Heart left ventricle (tissue), 16 donors: ENCODE results near the gene SEMA3F. TPM values are rescaled to one million over a fixed set of nuclear protein-coding genes. Genes with fewer than 3 reads are reported as not detected.
"Not testable (repeated sequence)": the region's sequence is repeated elsewhere in the genome, so short reads cannot be mapped to it uniquely, and the experiment has no call there.

Source experiments
- ATAC-seq, 4 donors: fragments of 200-7000 bp; cut with Tn5 transposase; one replicate each; pipeline ENCODE4 v1.9.1; 2020 to 2022; ENCODE audit warnings: moderate library complexity in 4 of 4, mild to moderate bottlenecking in 3 of 4, moderate number of reproducible peaks in 1 of 4
- DNase-seq, 5 donors: peaks; one replicate each; pipeline ENCODE4 v3.0.0-alpha.2; 2020
- H3K27ac ChIP-seq, 12 donors: fragments of 200-600 bp; sonication (generic) in 4 of 12; one replicate each; pipeline versions ENCODE4 v1.5.0 to v1.8.0; 2016 to 2022; ENCODE audit warnings: mild to moderate bottlenecking in 2 of 12
- H3K27me3 ChIP-seq, 9 donors: fragments of 200-600 bp; sonication (generic) in 2 of 9; one replicate each; pipeline versions ENCODE4 v1.5.1 to v1.8.0; 2016 to 2022; ENCODE audit warnings: mild to moderate bottlenecking in 3 of 9
- H3K36me3 ChIP-seq, 9 donors: fragments of 200-600 bp; sonication (generic) in 2 of 9; one replicate each; pipeline versions ENCODE4 v1.5.0 to v1.8.0; 2018 to 2022; ENCODE audit warnings: mild to moderate bottlenecking in 2 of 9
- H3K4me1 ChIP-seq, 12 donors: fragments of 200-600 bp; sonication (generic) in 4 of 12; one replicate each; pipeline versions ENCODE4 v1.5.0 to v1.8.0; 2016 to 2022; ENCODE audit warnings: mild to moderate bottlenecking in 3 of 12
- H3K4me3 ChIP-seq, 12 donors: fragments of 200-600 bp; sonication (generic) in 4 of 12; one replicate each; pipeline versions ENCODE4 v1.5.0 to v1.8.0; 2017 to 2022; ENCODE audit warnings: mild to moderate bottlenecking in 9 of 12, moderate library complexity in 4 of 12
- H3K9me3 ChIP-seq, 12 donors: fragments of 200-600 bp; sonication (generic) in 4 of 12; one replicate each; pipeline versions ENCODE4 v1.5.0 to v1.8.0; 2016 to 2022; ENCODE audit warnings: mild to moderate bottlenecking in 1 of 12
- POLR2A ChIP-seq, 2 donors: fragments of 450-650 bp; IDR thresholded peaks; one replicate each; pipeline ENCODE4 v1.6.1; 2017; ENCODE audit warnings: antibody characterized with exemption in 2 of 2, mild to moderate bottlenecking in 2 of 2, moderate library complexity in 2 of 2
- WGBS, 4 donors: extraction: QIAGEN DNeasy Blood & Tissue Kit in 2 of 4; methylation state at CpG; one replicate each; pipeline versions ENCODE4 v1.1.5 to v1.1.7; 2013 to 2018; 5-methylcytosine and 5-hydroxymethylcytosine counted together
- intact Hi-C, 10 donors: fragments of 100-400 bp; cut with DNase I; formaldehyde crosslinking; loops; one replicate each; pipeline versions ENCODE4 v1.11.1 to v1.14.2; 2022
- polyA plus RNA-seq, 2 donors: library from polyadenylated mRNA; stranded (reverse); fragments of 200-250 nt; gene quantifications; one replicate each; pipeline ENCODE4 v1.2.3, GENCODE V29; 2013
- total RNA-seq, 9 donors: library from RNA; depleted of rRNA in 2 of 9; stranded (reverse); fragments of >200 nt in 2 of 9; fragmentation: NEBNext Ultra II Directional in 3 of 9; extraction: Animal tissue kit (Norgen Biotek cat#: 25700) in 3 of 9; gene quantifications; one replicate each; pipeline versions ENCODE4 v1.1.0 to v1.2.4, GENCODE V29; 2016 to 2023
- TF ChIP-seq, protein P1 (sequence below), 12 donors: fragments of 200-600 bp; sonication (generic) in 4 of 12; IDR thresholded peaks; one replicate each; pipeline versions ENCODE4 v1.5.0 to v1.8.0; 2018 to 2022; ENCODE audit warnings: antibody characterized with exemption in 12 of 12, mild to moderate bottlenecking in 5 of 12
- donor health status: ischemic (EF 13 %, LVEDD 7.1; RV severe dilation, severe dysfunction).
- donor health status: healthy with polysubstance abuse.
- donor health status: DM: no; HTN: yes; CAD: no.
- donor health status: DM: no; HTN: no; CAD: no.
- donor health status: ischemic (EF 25% LVEDD 6.9; RV normal size, moderate dysfunction).
- donor health status: ischemic (EF 25% LVEDD 5.7; RV mildly dilated, moderate dysfunction).
- donor health status: healthy.
- donor health status: DM: yes; HTN: yes; CAD: no.
- donor health status: ischemic (EF 35%, LVEDD 5.7; RV mildly dilated, moderate dysfunction).
- donor health status: nonischemic (EF 11% LVEDD 7.7; RV severe dilation, severe dysfunction).
- donor health status: DM: yes; HTN: yes; CAD: no.
- donor health status: PGD.
- donor health status: ischemic (EF 29% LVEDD 5.4; RV normal size, mild dysfunction).
- donor health status: nonischemic (EF 23%, LVEDD 6.1; RV moderate dilation, normal function).

The SEMA3F gene
- total and polyA plus RNA-seq, 11 donors = 6.1 to 94.1 (median 11.3) TPM

DNA sequence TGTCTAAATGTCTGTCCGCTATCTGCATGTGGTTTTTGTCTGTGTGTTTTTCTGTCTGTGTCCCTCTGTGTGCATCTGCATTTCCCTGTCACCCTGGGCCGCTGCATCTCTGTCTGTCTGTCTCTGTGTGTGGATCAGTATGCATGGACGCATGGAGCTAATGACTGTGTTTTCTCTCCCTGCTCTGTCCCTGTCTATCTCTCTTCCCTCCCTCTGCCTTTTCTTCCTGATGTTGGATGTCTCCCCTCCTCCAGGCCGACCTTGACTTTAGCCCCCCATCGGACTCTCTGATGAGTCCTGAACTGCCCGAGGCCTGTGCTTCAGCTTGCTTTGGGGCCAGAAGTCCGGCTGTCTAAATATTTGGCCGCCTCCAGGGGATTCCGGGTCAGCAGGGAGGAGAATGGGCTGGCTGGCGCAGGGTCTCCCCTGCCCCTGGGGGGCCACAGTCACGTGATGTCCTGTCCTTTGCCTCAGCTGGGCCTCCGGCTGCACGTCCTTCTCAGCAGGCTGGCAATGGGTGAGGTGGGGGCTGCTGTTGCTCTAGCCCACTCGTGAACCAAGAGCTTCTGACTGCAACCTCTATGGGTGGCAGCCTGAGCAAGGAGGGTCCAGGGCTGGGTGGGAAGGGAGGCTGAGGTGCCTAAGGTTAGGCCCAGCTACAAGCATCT lies 53.7 kb downstream of the SEMA3F start:
- Histone ChIP-seq H3K36me3 (no peaks in the 10 kb centered on the region), H3K4me1 (peaks cover 0 to 28% (median 12%) of the 10 kb centered on the region in 12 donors), H3K27me3 (peaks cover 0 to 32% (median 13%) of the 10 kb centered on the region in 9 donors), H3K27ac (no peak overlapping the region), H3K4me3 (no peak overlapping the region), H3K9me3 (no peaks in the 10 kb centered on the region)
- no peak for ATAC-seq
- TF ChIP-seq, protein P1, sequence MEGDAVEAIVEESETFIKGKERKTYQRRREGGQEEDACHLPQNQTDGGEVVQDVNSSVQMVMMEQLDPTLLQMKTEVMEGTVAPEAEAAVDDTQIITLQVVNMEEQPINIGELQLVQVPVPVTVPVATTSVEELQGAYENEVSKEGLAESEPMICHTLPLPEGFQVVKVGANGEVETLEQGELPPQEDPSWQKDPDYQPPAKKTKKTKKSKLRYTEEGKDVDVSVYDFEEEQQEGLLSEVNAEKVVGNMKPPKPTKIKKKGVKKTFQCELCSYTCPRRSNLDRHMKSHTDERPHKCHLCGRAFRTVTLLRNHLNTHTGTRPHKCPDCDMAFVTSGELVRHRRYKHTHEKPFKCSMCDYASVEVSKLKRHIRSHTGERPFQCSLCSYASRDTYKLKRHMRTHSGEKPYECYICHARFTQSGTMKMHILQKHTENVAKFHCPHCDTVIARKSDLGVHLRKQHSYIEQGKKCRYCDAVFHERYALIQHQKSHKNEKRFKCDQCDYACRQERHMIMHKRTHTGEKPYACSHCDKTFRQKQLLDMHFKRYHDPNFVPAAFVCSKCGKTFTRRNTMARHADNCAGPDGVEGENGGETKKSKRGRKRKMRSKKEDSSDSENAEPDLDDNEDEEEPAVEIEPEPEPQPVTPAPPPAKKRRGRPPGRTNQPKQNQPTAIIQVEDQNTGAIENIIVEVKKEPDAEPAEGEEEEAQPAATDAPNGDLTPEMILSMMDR (IDR thresholded peaks at IDR 0.05) = no peak
- intact Hi-C loops = no loop called here
- 66 to 77% (median 73%) methylated on average over 14 of the region's 14 CpGs for WGBS, 4 donors
- DNase-seq = peak in 2 of 5 donors; percentile 57 to 67

DNA sequence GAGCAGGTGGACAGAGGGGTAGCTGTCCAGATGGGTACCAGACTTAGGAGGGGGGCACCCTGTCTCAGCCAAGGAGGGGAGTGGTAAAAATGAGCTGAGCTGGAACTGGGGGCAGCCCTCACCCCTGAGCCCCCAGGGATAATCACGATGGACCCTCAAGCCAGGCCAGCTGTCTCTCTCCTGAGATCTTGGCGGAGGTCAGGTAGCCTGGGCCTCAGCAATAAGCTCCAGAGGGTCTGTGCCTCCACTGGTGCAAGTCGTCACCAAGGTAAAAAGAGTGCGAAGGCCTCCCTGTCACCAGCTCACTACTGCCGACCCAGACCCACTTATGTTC lies 55.0 kb downstream of the SEMA3F start:
- H3K4me1 ChIP-seq = peaks cover 0 to 16% (median 7%) of the 10 kb centered on the region in 12 donors
- ATAC-seq = no peak

DNA sequence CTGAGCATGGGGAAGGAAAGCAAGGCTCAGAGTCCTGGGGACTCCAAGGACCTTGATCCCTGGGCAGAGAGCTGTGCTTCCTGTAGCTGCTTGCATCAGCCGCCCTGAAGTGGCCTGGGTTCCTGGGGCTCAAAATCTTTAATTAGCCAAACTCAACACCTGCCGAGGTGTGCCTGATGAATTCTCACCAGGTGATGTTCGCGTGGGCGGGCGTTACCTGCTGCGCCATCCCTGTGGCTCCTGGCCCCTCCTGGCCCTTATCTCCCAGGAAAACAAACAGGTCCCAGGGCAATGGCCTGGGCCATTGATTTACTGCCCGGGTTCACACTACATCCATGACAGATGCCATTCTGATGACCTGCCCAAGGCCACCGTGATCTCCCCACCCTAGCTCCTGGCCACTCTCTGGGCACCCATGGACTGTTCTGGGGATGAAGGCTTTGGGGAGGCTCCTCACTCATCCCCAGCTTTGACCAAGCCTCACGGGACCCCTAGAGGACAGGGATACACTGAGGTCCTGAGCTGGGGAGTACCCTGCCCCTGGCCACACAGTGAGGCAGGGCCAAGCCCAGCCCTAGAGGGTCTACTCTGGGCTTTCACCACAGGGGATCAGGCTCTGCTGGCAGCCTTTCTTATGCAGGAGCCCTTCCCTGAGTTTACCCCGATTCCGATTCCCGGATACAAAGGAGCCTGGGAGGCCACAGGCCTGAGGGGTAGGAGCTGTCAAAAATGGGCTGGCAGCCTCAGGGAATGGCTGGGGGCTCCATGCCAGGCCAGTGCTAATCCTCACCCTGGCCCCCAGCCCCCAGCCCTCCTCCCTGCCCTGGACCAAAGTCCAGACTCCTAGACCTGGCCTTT lies 55.6 kb downstream of the SEMA3F start:
- ATAC-seq (no peak), DNase-seq (no peak)
- H3K4me3 ChIP-seq = no peak overlapping the region
- H3K4me1 ChIP-seq = peaks cover 0 to 10% (median 2%) of the 10 kb centered on the region in 12 donors
- peaks cover 0 to 13% (median 0%) of the 10 kb centered on the region in 9 donors for H3K27me3 ChIP-seq
- intact Hi-C loops = no loop called here
- TF ChIP-seq, protein P1 (IDR thresholded peaks at IDR 0.05) = no peak
- no peak for TF ChIP-seq POLR2A (IDR thresholded peaks at IDR 0.05)
- no peak overlapping the region for H3K27ac ChIP-seq
- WGBS, 4 donors = 89 to 98% (median 92%) methylated on average over 7 to 13 of the region's 13 CpGs
- H3K9me3 ChIP-seq = no peaks in the 10 kb centered on the region
- H3K36me3 ChIP-seq = no peaks in the 10 kb centered on the region

More for the DNA sequence above, 55.0 kb downstream of the SEMA3F start:
- Histone ChIP-seq H3K9me3 (no peaks in the 10 kb centered on the region), H3K36me3 (no peaks in the 10 kb centered on the region), H3K27ac (no peak overlapping the region), H3K27me3 (peaks cover 0 to 19% (median 6%) of the 10 kb centered on the region in 9 donors), H3K4me3 (no peak overlapping the region)
- WGBS, 4 donors = 86 to 91% (median 89%) methylated on average over 5 of the region's 5 CpGs
- DNase-seq = no peak
- no peak for TF ChIP-seq POLR2A (IDR thresholded peaks at IDR 0.05)
- TF ChIP-seq, protein P1 (IDR thresholded peaks at IDR 0.05) = no peak
- intact Hi-C loops = no loop called here

DNA sequence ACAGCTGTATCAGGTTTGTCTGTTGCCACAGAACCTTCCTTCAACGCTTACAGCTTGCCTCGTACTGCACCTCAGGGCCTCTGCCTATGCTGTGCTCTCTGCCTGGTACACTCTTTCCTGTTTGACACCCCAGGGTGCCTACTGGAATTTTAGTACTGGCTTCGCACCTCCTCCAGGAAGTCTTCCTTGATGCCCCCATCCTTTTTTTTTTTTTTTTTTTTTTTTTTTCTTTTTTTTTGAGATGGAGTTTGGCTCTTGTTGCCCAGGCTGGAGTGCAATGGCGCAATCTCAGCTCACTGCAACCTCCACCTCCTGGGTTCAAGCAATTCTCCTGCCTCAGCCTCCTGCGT lies 56.2 kb downstream of the SEMA3F start:
- 94 to 99% (median 98%) methylated on average over 5 of the region's 5 CpGs for WGBS, 4 donors

More for the DNA sequence above, 56.2 kb downstream of the SEMA3F start:
- ATAC-seq, DNase-seq, H3K27me3 ChIP-seq, H3K9me3 ChIP-seq, H3K36me3 ChIP-seq, H3K27ac ChIP-seq, intact Hi-C loops, H3K4me3 ChIP-seq, H3K4me1 ChIP-seq: not testable (repeated sequence)
